ENCODE results near the gene RNF135. TPM values are rescaled to one million over a fixed set of nuclear protein-coding genes. Genes with fewer than 3 reads are reported as not detected.

The RNF135 gene
- polyA plus RNA-seq, 1 of the 3 experiments (the other 2 are of a cell fraction) = not detected

GRCh38 chr17:31003225-31003866 lies 32.5 kb downstream of the RNF135 start:
- H3K9me2 ChIP-seq = no peaks in the 10 kb centered on the region
- TF ChIP-seq EP300 (IDR thresholded peaks at IDR 0.05; ENCODE audit: borderline replicate concordance in 1 of 2, low read depth in 1 of 2, low read length in 1 of 2) (no peak), TEAD4 (IDR thresholded peaks at IDR 0.05; ENCODE audit: borderline replicate concordance, insufficient read depth) (no peak), MXI1 (IDR thresholded peaks at IDR 0.05; ENCODE audit: low read depth, low read length) (no peak), FOSL2 (IDR thresholded peaks at IDR 0.05; ENCODE audit: borderline replicate concordance, low read depth) (no peak), TAF1 (IDR thresholded peaks at IDR 0.05; ENCODE audit: borderline replicate concordance, low read depth, low read length) (no peak), GABPA (IDR thresholded peaks at IDR 0.05; ENCODE audit: low read depth) (no peak), IRF3 (IDR thresholded peaks at IDR 0.05; ENCODE audit: low read depth, low read length) (no peak), ELF1 (IDR thresholded peaks at IDR 0.05) (no peak), JUND (IDR thresholded peaks at IDR 0.05) (no peak), RFX5 (IDR thresholded peaks at IDR 0.05; ENCODE audit: low read length) (no peak), MEF2A (IDR thresholded peaks at IDR 0.05; ENCODE audit: borderline replicate concordance, low read depth) (no peak), MAX (IDR thresholded peaks at IDR 0.05; ENCODE audit: low read depth) (no peak), RCOR1 (IDR thresholded peaks at IDR 0.05; ENCODE audit: low read length) (no peak), SMC3 (IDR thresholded peaks at IDR 0.05; ENCODE audit: low read depth, low read length) (no peak), FOXJ3 (CRISPR knock-in tag; IDR thresholded peaks at IDR 0.05) (no peak)
- TF ChIP-seq, protein P1, sequence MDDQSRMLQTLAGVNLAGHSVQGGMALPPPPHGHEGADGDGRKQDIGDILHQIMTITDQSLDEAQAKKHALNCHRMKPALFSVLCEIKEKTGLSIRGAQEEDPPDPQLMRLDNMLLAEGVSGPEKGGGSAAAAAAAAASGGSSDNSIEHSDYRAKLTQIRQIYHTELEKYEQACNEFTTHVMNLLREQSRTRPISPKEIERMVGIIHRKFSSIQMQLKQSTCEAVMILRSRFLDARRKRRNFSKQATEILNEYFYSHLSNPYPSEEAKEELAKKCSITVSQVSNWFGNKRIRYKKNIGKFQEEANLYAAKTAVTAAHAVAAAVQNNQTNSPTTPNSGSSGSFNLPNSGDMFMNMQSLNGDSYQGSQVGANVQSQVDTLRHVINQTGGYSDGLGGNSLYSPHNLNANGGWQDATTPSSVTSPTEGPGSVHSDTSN (IDR thresholded peaks at IDR 0.05) = no peak
- no peaks in the 10 kb centered on the region for H3K4me1 ChIP-seq (ENCODE audit: control insufficient read depth in 1 of 2, insufficient read depth in 2 of 2, low read depth in 1 of 2, low read length in 1 of 2)
- DNase-seq = no peak
- ChIA-PET POLR2A (interaction anchor here (0.6 kb wide), 1 partner anchor 9 kb away, joined by 3 read pairs; no protein-coding TSS in a partner anchor), CTCF (interaction anchor here (1.1 to 1.7 kb wide), 3 partner anchors 9 to 212 kb away, joined by 3 to 6 read pairs (median 4); no protein-coding TSS in a partner anchor)
- H3K27me3 ChIP-seq (ENCODE audit: insufficient read depth) = no peaks in the 10 kb centered on the region
- H3K36me3 ChIP-seq (replicated peaks in 1 of 2; ENCODE audit: control insufficient read depth in 1 of 2, insufficient read depth in 2 of 2, low read length in 1 of 2) = no peaks in the 10 kb centered on the region
- no peak overlapping the region for H3K4me2 ChIP-seq
- no peaks in the 10 kb centered on the region for H3K9me3 ChIP-seq
- H3K27ac ChIP-seq (ENCODE audit: low read depth in 2 of 2, low read length in 1 of 2) = no peak overlapping the region
- H3K9ac ChIP-seq = no peak overlapping the region
- H4K20me1 ChIP-seq (ENCODE audit: insufficient read depth) = no peaks in the 10 kb centered on the region
- H3K79me2 ChIP-seq (ENCODE audit: insufficient read depth) = no peaks in the 10 kb centered on the region
- no peak overlapping the region for H3K4me3 ChIP-seq (ENCODE audit: low read depth in 2 of 2, low read length in 1 of 2)
- WGBS (ENCODE audit: low lambda C conversion rate) = 97% methylated on average over 5 of the region's 5 CpGs
- H3F3A ChIP-seq (replicated peaks; ENCODE audit: insufficient read depth) = no peaks in the 10 kb centered on the region
- H2AFZ ChIP-seq (ENCODE audit: low read depth) = no peak overlapping the region

GRCh38 chr17:31004160-31004559 lies 33.3 kb downstream of the RNF135 start:
- ChIA-PET POLR2A (no interaction called here), CTCF (interaction anchor here (1.7 kb wide), 1 partner anchor 8 kb away, joined by 6 read pairs; no protein-coding TSS in a partner anchor)
- H3K9ac ChIP-seq = no peak overlapping the region
- H3K27ac ChIP-seq (ENCODE audit: low read depth in 2 of 2, low read length in 1 of 2) = no peak overlapping the region
- H4K20me1 ChIP-seq (ENCODE audit: insufficient read depth) = no peaks in the 10 kb centered on the region
- no peak overlapping the region for H3K4me3 ChIP-seq (ENCODE audit: low read depth in 2 of 2, low read length in 1 of 2)
- no peaks in the 10 kb centered on the region for H3K36me3 ChIP-seq (replicated peaks in 1 of 2; ENCODE audit: control insufficient read depth in 1 of 2, insufficient read depth in 2 of 2, low read length in 1 of 2)
- no peak overlapping the region for H3K4me2 ChIP-seq
- H3K9me3 ChIP-seq = no peaks in the 10 kb centered on the region
- H2AFZ ChIP-seq (ENCODE audit: low read depth) = no peak overlapping the region
- H3K9me2 ChIP-seq = no peaks in the 10 kb centered on the region
- H3K4me1 ChIP-seq (ENCODE audit: control insufficient read depth in 1 of 2, insufficient read depth in 2 of 2, low read depth in 1 of 2, low read length in 1 of 2) = no peaks in the 10 kb centered on the region
- no peak for DNase-seq
- no peaks in the 10 kb centered on the region for H3F3A ChIP-seq (replicated peaks; ENCODE audit: insufficient read depth)
- TF ChIP-seq EP300 (IDR thresholded peaks at IDR 0.05; ENCODE audit: borderline replicate concordance in 1 of 2, low read depth in 1 of 2, low read length in 1 of 2) (no peak), RFX5 (IDR thresholded peaks at IDR 0.05; ENCODE audit: low read length) (no peak), NFIC (IDR thresholded peaks at IDR 0.05; ENCODE audit: borderline replicate concordance) (no peak), TEAD4 (IDR thresholded peaks at IDR 0.05; ENCODE audit: borderline replicate concordance, insufficient read depth) (no peak), GATA2 (CRISPR knock-in tag; IDR thresholded peaks at IDR 0.05) (no peak)
- no peaks in the 10 kb centered on the region for H3K27me3 ChIP-seq (ENCODE audit: insufficient read depth)
- WGBS (ENCODE audit: low lambda C conversion rate) = 54% methylated on average over 2 of the region's 2 CpGs
- H3K79me2 ChIP-seq (ENCODE audit: insufficient read depth) = no peaks in the 10 kb centered on the region

Measured in SK-N-SH (cell line).